H1 (cell line): ENCODE results near the gene PLGRKT. TPM values are rescaled to one million over a fixed set of nuclear protein-coding genes. Genes with fewer than 3 reads are reported as not detected.

Experiments used
- CTCF ChIA-PET: fragments of 300-600 bp; sonication (Branson Sonifier 250); formaldehyde crosslinking; loops from one replicate; lab custom pipeline; 2021; ENCODE audit not compliant: partially characterized antibody; lab: Charles Lee
- POLR2A ChIA-PET: fragments of 300-600 bp; sonication (Branson Sonifier 250); formaldehyde crosslinking; loops from one replicate; lab custom pipeline; 2021; ENCODE audit warnings: inconsistent platforms; ENCODE audit not compliant: partially characterized antibody; lab: Charles Lee
- DNase-seq, 2 experiments: peaks; one replicate each; pipeline versions ENCODE4 v3.0.0 to v3.0.0-alpha.2; 2010 to 2022; ENCODE audit warnings: low spot score in 2 of 2, low read depth in 1 of 2, mixed read lengths in 1 of 2
- FAIRE-seq: peaks from 2 replicates; lab custom pipeline; 2011; peaks lifted over from hg19 to GRCh38; lab: Jason Lieb, UNC
- H2AFZ ChIP-seq: 2 replicates; pipeline ENCODE4 v1.8.1; 2012; ENCODE audit warnings: low read length, inconsistent platforms
- H2AK5ac ChIP-seq: 2 replicates; pipeline ENCODE4 v1.6.1; 2013; ENCODE audit warnings: low read depth, low read length
- H2BK120ac ChIP-seq: replicated peaks from 2 replicates; pipeline ENCODE3; 2013; ENCODE audit warnings: low read depth, low read length, inconsistent platforms
- H2BK12ac ChIP-seq: 2 replicates; pipeline ENCODE4 v1.6.1; 2013; ENCODE audit warnings: low read depth, low read length
- H2BK15ac ChIP-seq: 2 replicates; pipeline ENCODE4 v1.6.1; 2013; ENCODE audit warnings: low read length
- H2BK20ac ChIP-seq: 2 replicates; pipeline ENCODE4 v1.6.1; 2013; ENCODE audit warnings: low read length
- H2BK5ac ChIP-seq: 2 replicates; pipeline ENCODE4 v1.6.1; 2013; ENCODE audit warnings: low read depth, low read length
- H3K14ac ChIP-seq: 2 replicates; pipeline ENCODE4 v1.6.1; 2013; ENCODE audit warnings: inconsistent platforms; ENCODE audit not compliant: insufficient read length
- H3K18ac ChIP-seq: 2 replicates; pipeline ENCODE4 v1.6.1; 2013; ENCODE audit warnings: low read length; ENCODE audit errors: extremely low read depth
- H3K23ac ChIP-seq: 2 replicates; pipeline ENCODE4 v1.6.1; 2013; ENCODE audit warnings: inconsistent platforms; ENCODE audit not compliant: insufficient read length
- H3K23me2 ChIP-seq: 2 replicates; pipeline ENCODE4 v1.6.1; 2013; ENCODE audit warnings: low read depth, low read length
- H3K27ac ChIP-seq: 2 replicates; pipeline ENCODE4 v1.6.1; 2011; ENCODE audit warnings: low read depth, low read length, inconsistent platforms
- H3K27me3 ChIP-seq, 4 experiments: replicated peaks in 1 of 4; 1 replicate in 1 of 4; 2 replicates in 3 of 4; pipeline versions ENCODE4 v1.6.1 to v1.8.1; 2011 to 2013; ENCODE audit warnings: low read length in 3 of 4, mild to moderate bottlenecking in 3 of 4, inconsistent platforms in 2 of 4, mixed read lengths in 2 of 4, moderate library complexity in 1 of 4; ENCODE audit not compliant: control insufficient read depth in 3 of 4, insufficient read depth in 3 of 4; ENCODE audit errors: extremely low read depth in 1 of 4
- H3K36me3 ChIP-seq, 4 experiments: 2 replicates each; pipeline versions ENCODE4 v1.6.1 to v1.8.1; 2011 to 2013; ENCODE audit warnings: mild to moderate bottlenecking in 4 of 4, low read length in 3 of 4, moderate library complexity in 2 of 4, control low read depth in 1 of 4, inconsistent platforms in 1 of 4; ENCODE audit not compliant: insufficient read depth in 4 of 4, control insufficient read depth in 2 of 4
- H3K4ac ChIP-seq: replicated peaks from 2 replicates; pipeline ENCODE3; 2013; ENCODE audit warnings: low read length, low read depth, mixed read lengths, inconsistent platforms; ENCODE audit not compliant: insufficient read length
- H3K4me1 ChIP-seq, 4 experiments: replicated peaks in 1 of 4; 1 replicate in 1 of 4; 2 replicates in 3 of 4; pipeline versions ENCODE4 v1.6.1 to v1.8.1; 2011 to 2013; ENCODE audit warnings: low read length in 3 of 4, inconsistent platforms in 2 of 4, mixed read lengths in 1 of 4; ENCODE audit not compliant: insufficient read depth in 4 of 4, control insufficient read depth in 3 of 4
- H3K4me2 ChIP-seq, 2 experiments: 2 replicates each; pipeline versions ENCODE4 v1.6.1 to v1.8.1; 2011 to 2013; ENCODE audit warnings: low read depth in 2 of 2, low read length in 2 of 2, control low read depth in 1 of 2, inconsistent platforms in 1 of 2, mild to moderate bottlenecking in 1 of 2; ENCODE audit not compliant: insufficient read depth in 1 of 2
- H3K4me3 ChIP-seq, 4 experiments: fragments of 200-600, 300-600 bp in 1 of 4; sonication (generic), shearing (Covaris generic), sonication (Bioruptor Twin) in 1 of 4; 2 replicates each; pipeline versions ENCODE4 v1.5.1 to v1.8.1; 2011 to 2016; ENCODE audit warnings: low read length in 4 of 4, low read depth in 3 of 4, control low read depth in 2 of 4, inconsistent platforms in 2 of 4, mild to moderate bottlenecking in 2 of 4, mixed read lengths in 1 of 4, moderate library complexity in 1 of 4; ENCODE audit not compliant: insufficient read depth in 2 of 4; ENCODE audit errors: extremely low read depth in 1 of 4
- H3K56ac ChIP-seq: replicated peaks from 2 replicates; pipeline ENCODE3; 2013; ENCODE audit warnings: low read depth, mild to moderate bottlenecking, mixed read lengths, low read length, inconsistent platforms; ENCODE audit not compliant: insufficient read length
- H3K79me1 ChIP-seq: 2 replicates; pipeline ENCODE4 v1.6.1; 2013; ENCODE audit warnings: low read depth, low read length, control low read depth
- H3K79me2 ChIP-seq, 2 experiments: 2 replicates each; pipeline versions ENCODE4 v1.6.1 to v1.8.1; 2012 to 2013; ENCODE audit warnings: low read length in 2 of 2, mild to moderate bottlenecking in 2 of 2, inconsistent platforms in 1 of 2; ENCODE audit not compliant: insufficient read depth in 2 of 2, control insufficient read depth in 1 of 2
- H3K9ac ChIP-seq, 4 experiments: replicated peaks in 1 of 4; 1 replicate in 1 of 4; 2 replicates in 3 of 4; pipeline versions ENCODE4 v1.6.1 to v1.8.1; 2011 to 2013; ENCODE audit warnings: low read depth in 3 of 4, low read length in 3 of 4, control low read depth in 2 of 4, mild to moderate bottlenecking in 2 of 4, moderate library complexity in 2 of 4, inconsistent platforms in 1 of 4; ENCODE audit errors: extremely low read depth in 1 of 4
- H3K9me3 ChIP-seq, 2 experiments: 2 replicates each; pipeline versions ENCODE4 v1.6.1 to v1.8.1; 2012 to 2013; ENCODE audit warnings: mild to moderate bottlenecking in 2 of 2, moderate library complexity in 2 of 2, control low read depth in 1 of 2, inconsistent platforms in 1 of 2, low read depth in 1 of 2, low read length in 1 of 2, mixed read lengths in 1 of 2; ENCODE audit not compliant: insufficient read depth in 2 of 2
- H4K20me1 ChIP-seq, 2 experiments: replicated peaks in 1 of 2; 2 replicates each; pipeline versions ENCODE3 to v1.8.1; 2011 to 2013; ENCODE audit warnings: inconsistent platforms in 2 of 2, low read length in 2 of 2, mild to moderate bottlenecking in 1 of 2; ENCODE audit not compliant: insufficient read depth in 2 of 2, control insufficient read depth in 1 of 2
- H4K5ac ChIP-seq: 2 replicates; pipeline ENCODE4 v1.6.1; 2013; ENCODE audit warnings: low read length, low read depth, mixed read lengths, inconsistent platforms; ENCODE audit not compliant: insufficient read length
- H4K8ac ChIP-seq: 2 replicates; pipeline ENCODE4 v1.8.0; 2013; ENCODE audit warnings: mild to moderate bottlenecking, moderate library complexity, low read length, inconsistent platforms; ENCODE audit not compliant: insufficient read depth; ENCODE audit errors: extremely low read depth
- H4K91ac ChIP-seq: replicated peaks from 2 replicates; pipeline ENCODE3; 2013; ENCODE audit warnings: low read length, mixed read lengths, inconsistent platforms; ENCODE audit not compliant: insufficient read length
- GTF2F1 ChIP-seq: IDR thresholded peaks from 2 replicates; pipeline ENCODE4 v1.6.1; 2012; ENCODE audit warnings: low read depth, low read length, improper control_type of control experiment, borderline replicate concordance
- RXRA ChIP-seq: IDR thresholded peaks from 2 replicates; pipeline ENCODE4 v1.6.1; 2011; ENCODE audit warnings: low read depth, mild to moderate bottlenecking, low read length, moderate library complexity; ENCODE audit not compliant: insufficient read depth
- SP2 ChIP-seq: IDR thresholded peaks from 2 replicates; pipeline ENCODE4 v1.6.1; 2012; ENCODE audit warnings: mild to moderate bottlenecking, low read length, inconsistent platforms
- SUZ12 ChIP-seq: fragments of 200-600 bp; sonication (generic); IDR thresholded peaks from 2 replicates; pipeline ENCODE4 v1.6.1; 2012; ENCODE audit warnings: mild to moderate bottlenecking, inconsistent platforms, low read length, moderate library complexity, mixed read lengths
- TBP ChIP-seq: IDR thresholded peaks from 2 replicates; pipeline ENCODE4 v1.6.1; 2011; ENCODE audit warnings: low read depth, low read length, improper control_type of control experiment
- WGBS, 2 experiments: shearing (Covaris generic) in 1 of 2; methylation state at CpG; one replicate each; pipeline versions ENCODE4 v1.1.6 to v1.1.7; 2013 to 2015; ENCODE audit warnings: low lambda C conversion rate in 2 of 2, mixed read lengths in 2 of 2, inconsistent platforms in 1 of 2, low coverage in 1 of 2, missing lambda C conversion rate in 1 of 2; ENCODE audit not compliant: insufficient replicate concordance in 2 of 2, insufficient coverage in 1 of 2, insufficient read length in 1 of 2; ENCODE audit errors: extremely low coverage in 1 of 2, missing lambda C conversion rate in 1 of 2; 5-methylcytosine and 5-hydroxymethylcytosine counted together
- polyA plus RNA-seq, 7 experiments: library from polyadenylated mRNA; depleted of rRNA in 3 of 7; stranded (reverse) in 5 of 7; unstranded in 2 of 7; fragments of >200 nt in 5 of 7; fragments of 200-250 nt in 2 of 7; gene quantifications; 1 replicate in 5 of 7; 2 replicates in 1 of 7; 4 replicates in 1 of 7; pipeline versions ENCODE4 v1.2.1 to v1.2.3, GENCODE V29; 2011 to 2013; ENCODE audit warnings: missing spikeins in 2 of 7, mixed read lengths in 2 of 7
- total RNA-seq: library from RNA; stranded (reverse); fragmentation: NEBNext Ultra II Directional; extraction: Animal tissue kit (Norgen Biotek cat#: 25700); gene quantifications from 2 replicates; pipeline ENCODE4 v1.2.1, GENCODE V29; 2021

The PLGRKT gene
- total and polyA plus RNA-seq, 2 of the 8 experiments (the other 6 are each of a cell fraction or from before 2014, with no cell fraction given) = 5.4 to 15.7 TPM

DNA sequence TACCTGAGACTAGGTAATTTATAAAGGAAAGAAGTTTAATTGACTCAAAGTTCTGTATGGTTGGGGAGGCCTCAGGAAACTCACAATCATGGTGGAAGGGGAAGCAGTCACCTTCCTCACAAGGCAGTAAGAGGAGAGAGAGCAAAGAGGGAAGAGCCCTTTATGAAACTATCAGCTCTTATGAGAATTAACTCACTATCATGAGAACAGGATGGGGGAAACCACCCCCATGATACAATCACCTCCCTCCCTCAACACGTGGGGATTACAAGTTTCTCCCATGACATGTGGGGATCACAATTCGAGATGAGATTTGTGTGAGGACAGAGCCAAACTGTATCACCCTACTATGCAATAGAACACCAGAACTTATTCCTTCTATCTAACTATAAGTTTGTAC lies 40.5 kb upstream of the PLGRKT start:
- no peaks in the 10 kb centered on the region for H3K79me1 ChIP-seq

More for the DNA sequence above, 40.5 kb upstream of the PLGRKT start:
- H3K4me2 ChIP-seq = no peak overlapping the region
- TF ChIP-seq SP2 = no peak
- no peak for TF ChIP-seq SUZ12
- no peak for TF ChIP-seq RXRA
- TF ChIP-seq TBP = no peak
- TF ChIP-seq GTF2F1 = no peak
- CTCF ChIA-PET = interaction anchor here (1.3 kb wide), 1 partner anchor 292 kb away, joined by 3 read pairs; the partner anchor contains the start of gene INSL6
- no peak overlapping the region for H2BK120ac ChIP-seq
- no peak overlapping the region for H3K9ac ChIP-seq
- H2BK15ac ChIP-seq = no peak overlapping the region
- H3K36me3 ChIP-seq = no peaks in the 10 kb centered on the region
- no peak overlapping the region for H2AK5ac ChIP-seq
- no peaks in the 10 kb centered on the region for H3K27me3 ChIP-seq
- no peak for DNase-seq
- peaks cover 7 to 9% of the 10 kb centered on the region in 2 experiments; a peak in 1 of 4 replicates for H3K9me3 ChIP-seq
- H3K4me1 ChIP-seq = no peaks in the 10 kb centered on the region
- no peak overlapping the region for H3K14ac ChIP-seq
- H3K23ac ChIP-seq = no peak overlapping the region
- H4K5ac ChIP-seq = no peak overlapping the region
- no peak overlapping the region for H4K91ac ChIP-seq
- H3K18ac ChIP-seq = no peak overlapping the region
- H2BK5ac ChIP-seq = no peak overlapping the region
- H3K79me2 ChIP-seq = no peaks in the 10 kb centered on the region
- no peak overlapping the region for H2BK20ac ChIP-seq
- H3K56ac ChIP-seq = no peak overlapping the region
- H3K4ac ChIP-seq = no peak overlapping the region
- POLR2A ChIA-PET = no interaction called here
- H4K20me1 ChIP-seq = no peaks in the 10 kb centered on the region
- no peaks in the 10 kb centered on the region; the same call in 1 of the 2 replicates for H3K23me2 ChIP-seq
- FAIRE-seq = no peak
- H3K4me3 ChIP-seq = no peak overlapping the region
- WGBS, 2 experiments = 96% methylated on average over 2 of the region's 2 CpGs; no CpG with 5 or more reads in 1 of the 2 experiments
- no peak overlapping the region for H2BK12ac ChIP-seq
- no peak overlapping the region for H4K8ac ChIP-seq
- H3K27ac ChIP-seq = no peak overlapping the region
- H2AFZ ChIP-seq = no peak overlapping the region
